A673 (cell line): ENCODE data around the gene PPP4C.

Experiments
- EZH2 ChIP-seq: fragments of 200-600 bp; sonication (generic); IDR thresholded peaks from 2 replicates; pipeline ENCODE4 v1.6.1; 2017; ENCODE audit warnings: borderline replicate concordance, low read depth, mild to moderate bottlenecking, mixed read lengths, antibody characterized with exemption, low read length; ENCODE audit not compliant: poor library complexity, severe bottlenecking
- TF ChIP-seq, protein P1 (sequence below): fragments of 300-800, 200-600 bp; sonication (generic); conservative IDR thresholded peaks from 2 replicates; pipeline ENCODE4 v1.5.1; 2017; ENCODE audit warnings: low read depth, mild to moderate bottlenecking, antibody characterized with exemption, low read length, moderate library complexity, mixed read lengths

GRCh38 chr16:30104492-30104891 is 28.7 kb downstream of the PPP4C start:
- TF ChIP-seq EZH2 = no peak
- TF ChIP-seq, protein P1, sequence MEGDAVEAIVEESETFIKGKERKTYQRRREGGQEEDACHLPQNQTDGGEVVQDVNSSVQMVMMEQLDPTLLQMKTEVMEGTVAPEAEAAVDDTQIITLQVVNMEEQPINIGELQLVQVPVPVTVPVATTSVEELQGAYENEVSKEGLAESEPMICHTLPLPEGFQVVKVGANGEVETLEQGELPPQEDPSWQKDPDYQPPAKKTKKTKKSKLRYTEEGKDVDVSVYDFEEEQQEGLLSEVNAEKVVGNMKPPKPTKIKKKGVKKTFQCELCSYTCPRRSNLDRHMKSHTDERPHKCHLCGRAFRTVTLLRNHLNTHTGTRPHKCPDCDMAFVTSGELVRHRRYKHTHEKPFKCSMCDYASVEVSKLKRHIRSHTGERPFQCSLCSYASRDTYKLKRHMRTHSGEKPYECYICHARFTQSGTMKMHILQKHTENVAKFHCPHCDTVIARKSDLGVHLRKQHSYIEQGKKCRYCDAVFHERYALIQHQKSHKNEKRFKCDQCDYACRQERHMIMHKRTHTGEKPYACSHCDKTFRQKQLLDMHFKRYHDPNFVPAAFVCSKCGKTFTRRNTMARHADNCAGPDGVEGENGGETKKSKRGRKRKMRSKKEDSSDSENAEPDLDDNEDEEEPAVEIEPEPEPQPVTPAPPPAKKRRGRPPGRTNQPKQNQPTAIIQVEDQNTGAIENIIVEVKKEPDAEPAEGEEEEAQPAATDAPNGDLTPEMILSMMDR = no peak
